ENCODE measurements around the gene RASA2.

- TF ChIP-seq, protein P1, sequence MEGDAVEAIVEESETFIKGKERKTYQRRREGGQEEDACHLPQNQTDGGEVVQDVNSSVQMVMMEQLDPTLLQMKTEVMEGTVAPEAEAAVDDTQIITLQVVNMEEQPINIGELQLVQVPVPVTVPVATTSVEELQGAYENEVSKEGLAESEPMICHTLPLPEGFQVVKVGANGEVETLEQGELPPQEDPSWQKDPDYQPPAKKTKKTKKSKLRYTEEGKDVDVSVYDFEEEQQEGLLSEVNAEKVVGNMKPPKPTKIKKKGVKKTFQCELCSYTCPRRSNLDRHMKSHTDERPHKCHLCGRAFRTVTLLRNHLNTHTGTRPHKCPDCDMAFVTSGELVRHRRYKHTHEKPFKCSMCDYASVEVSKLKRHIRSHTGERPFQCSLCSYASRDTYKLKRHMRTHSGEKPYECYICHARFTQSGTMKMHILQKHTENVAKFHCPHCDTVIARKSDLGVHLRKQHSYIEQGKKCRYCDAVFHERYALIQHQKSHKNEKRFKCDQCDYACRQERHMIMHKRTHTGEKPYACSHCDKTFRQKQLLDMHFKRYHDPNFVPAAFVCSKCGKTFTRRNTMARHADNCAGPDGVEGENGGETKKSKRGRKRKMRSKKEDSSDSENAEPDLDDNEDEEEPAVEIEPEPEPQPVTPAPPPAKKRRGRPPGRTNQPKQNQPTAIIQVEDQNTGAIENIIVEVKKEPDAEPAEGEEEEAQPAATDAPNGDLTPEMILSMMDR (IDR thresholded peaks at IDR 0.05), result no peak
- TF ChIP-seq TCF7L2 (IDR thresholded peaks at IDR 0.05; ENCODE audit: low read depth, low read length), result no peak
These were observed 43.6 kb downstream of the RASA2 start for GRCh38 chr3:141530415-141530768.
